Colonic mucosa (tissue), 4 donors: ENCODE data around the gene GPD1. TPM values are rescaled to one million over a fixed set of nuclear protein-coding genes. Genes with fewer than 3 reads are reported as not detected.

ENCODE experiments used
- DNase-seq: peaks from one replicate; pipeline ENCODE4 v3.0.0-alpha.2; 2020
- H3K27ac ChIP-seq: fragments of 200-600 bp; one replicate; pipeline ENCODE4 v1.8.0; 2021
- H3K27me3 ChIP-seq: fragments of 200-600 bp; one replicate; pipeline ENCODE4 v1.8.0; 2021
- H3K36me3 ChIP-seq: fragments of 200-600 bp; one replicate; pipeline ENCODE4 v1.8.0; 2021
- H3K4me1 ChIP-seq: fragments of 200-600 bp; one replicate; pipeline ENCODE4 v1.8.0; 2021; ENCODE audit warnings: mild to moderate bottlenecking
- H3K4me3 ChIP-seq: fragments of 200-600 bp; one replicate; pipeline ENCODE4 v1.8.0; 2021
- H3K9ac ChIP-seq, 2 donors: one replicate each; pipeline ENCODE4 v1.7.0; 2013; ENCODE audit warnings: control low read depth in 2 of 2, low read depth in 2 of 2, low read length in 2 of 2
- H3K9me3 ChIP-seq: fragments of 200-600 bp; one replicate; pipeline ENCODE4 v1.8.0; 2021
- CTCF ChIP-seq: fragments of 200-600 bp; IDR thresholded peaks from one replicate; pipeline ENCODE4 v1.8.0; 2022; ENCODE audit warnings: antibody characterized with exemption, mild to moderate bottlenecking
- intact Hi-C: fragments of 100-400 bp; cut with DNase I; formaldehyde crosslinking; loops from one replicate; pipeline ENCODE4 v1.14.1; 2022
- total RNA-seq, 2 donors: library from RNA; stranded (reverse); fragmentation: NEBNext Ultra II Directional in 1 of 2; extraction: Animal tissue kit (Norgen Biotek cat#: 25700) in 1 of 2; gene quantifications; one replicate each; pipeline ENCODE4 v1.2.1, GENCODE V29; 2021
- donor health status: healthy.
- donor health status: DM: no; HTN: no; CAD: no.
- donor health status: DM: no; HTN: no; CAD: no.

GPD1 gene
- total RNA-seq, 2 donors from 2014 or later = 2.1 to 3.4 TPM

GRCh38 chr12:50101663-50102062, 2.1 kb upstream of the GPD1 start:
- no peaks in the 10 kb centered on the region for H3K9me3 ChIP-seq
- peaks cover 6% of the 10 kb centered on the region for H3K36me3 ChIP-seq
- no peak for DNase-seq
- no peaks in the 10 kb centered on the region for H3K27me3 ChIP-seq
- H3K27ac ChIP-seq = no peak overlapping the region
- H3K4me3 ChIP-seq = no peak overlapping the region
- H3K9ac ChIP-seq = no peak overlapping the region
- no peaks in the 10 kb centered on the region for H3K4me1 ChIP-seq
- intact Hi-C loops = no loop called here
- peak; percentile 26 for TF ChIP-seq CTCF

- DNase-seq = no peak
Measured at GRCh38 chr12:50102131-50102531, 1.7 kb upstream of the GPD1 start.

GRCh38 chr12:50102646-50103309, 1.0 kb upstream of the GPD1 start:
- no peak for DNase-seq
- H3K4me1 ChIP-seq = no peaks in the 10 kb centered on the region
- intact Hi-C loops = no loop called here

More at GRCh38 chr12:50102131-50102531, 1.7 kb upstream of the GPD1 start:
- Histone ChIP-seq H3K4me1 (no peaks in the 10 kb centered on the region), H3K36me3 (peaks cover 5% of the 10 kb centered on the region), H3K4me3 (no peak overlapping the region), H3K27me3 (no peaks in the 10 kb centered on the region), H3K9ac (no peak overlapping the region), H3K27ac (no peak overlapping the region), H3K9me3 (no peaks in the 10 kb centered on the region)
- intact Hi-C loops = no loop called here
- no peak for TF ChIP-seq CTCF

GRCh38 chr12:50103351-50103750, 457 bp upstream of the GPD1 start:
- Histone ChIP-seq H3K27me3 (no peaks in the 10 kb centered on the region), H3K36me3 (no peaks in the 10 kb centered on the region), H3K4me3 (no peak overlapping the region), H3K9me3 (no peaks in the 10 kb centered on the region), H3K9ac (peak overlapping the region in 1 of 2 donors; percentile 14), H3K27ac (no peak overlapping the region), H3K4me1 (no peaks in the 10 kb centered on the region)
- intact Hi-C loops = no loop called here
- TF ChIP-seq CTCF = no peak
- no peak for DNase-seq

More at GRCh38 chr12:50102646-50103309, 1.0 kb upstream of the GPD1 start:
- no peak for TF ChIP-seq CTCF
- Histone ChIP-seq H3K9me3 (no peaks in the 10 kb centered on the region), H3K27me3 (no peaks in the 10 kb centered on the region), H3K27ac (no peak overlapping the region), H3K9ac (peak overlapping the region in 1 of 2 donors; percentile 14), H3K4me3 (no peak overlapping the region), H3K36me3 (peaks cover 5% of the 10 kb centered on the region)

- Histone ChIP-seq H3K4me1 (peaks cover 5% of the 10 kb centered on the region), H3K36me3 (no peaks in the 10 kb centered on the region), H3K9ac (peak overlapping the region in 1 of 2 donors; percentile 1), H3K27ac (no peak overlapping the region), H3K27me3 (no peaks in the 10 kb centered on the region), H3K4me3 (no peak overlapping the region), H3K9me3 (no peaks in the 10 kb centered on the region)
- intact Hi-C loops = no loop called here
- TF ChIP-seq CTCF = no peak
- DNase-seq = no peak
Measured at GRCh38 chr12:50104417-50105366, 884 bp downstream of the GPD1 start.
